H1 (cell line): Measurements from ENCODE around the gene SNAI1. TPM values are rescaled to one million over a fixed set of nuclear protein-coding genes. Genes with fewer than 3 reads are reported as not detected.

Source experiments
- CTCF ChIA-PET: fragments of 300-600 bp; sonication (Branson Sonifier 250); formaldehyde crosslinking; loops from one replicate; lab custom pipeline; 2021; ENCODE audit not compliant: partially characterized antibody; lab: Charles Lee
- POLR2A ChIA-PET: fragments of 300-600 bp; sonication (Branson Sonifier 250); formaldehyde crosslinking; loops from one replicate; lab custom pipeline; 2021; ENCODE audit warnings: inconsistent platforms; ENCODE audit not compliant: partially characterized antibody; lab: Charles Lee
- DNase-seq, 2 experiments: peaks; one replicate each; pipeline versions ENCODE4 v3.0.0 to v3.0.0-alpha.2; 2010 to 2022; ENCODE audit warnings: low spot score in 2 of 2, low read depth in 1 of 2, mixed read lengths in 1 of 2
- FAIRE-seq: peaks from 2 replicates; lab custom pipeline; 2011; peaks lifted over from hg19 to GRCh38; lab: Jason Lieb, UNC
- H2AFZ ChIP-seq: 2 replicates; pipeline ENCODE4 v1.8.1; 2012; ENCODE audit warnings: low read length, inconsistent platforms
- H2AK5ac ChIP-seq: 2 replicates; pipeline ENCODE4 v1.6.1; 2013; ENCODE audit warnings: low read depth, low read length
- H2BK120ac ChIP-seq: replicated peaks from 2 replicates; pipeline ENCODE3; 2013; ENCODE audit warnings: low read depth, low read length, inconsistent platforms
- H2BK12ac ChIP-seq: 2 replicates; pipeline ENCODE4 v1.6.1; 2013; ENCODE audit warnings: low read depth, low read length
- H2BK15ac ChIP-seq: 2 replicates; pipeline ENCODE4 v1.6.1; 2013; ENCODE audit warnings: low read length
- H2BK20ac ChIP-seq: 2 replicates; pipeline ENCODE4 v1.6.1; 2013; ENCODE audit warnings: low read length
- H2BK5ac ChIP-seq: 2 replicates; pipeline ENCODE4 v1.6.1; 2013; ENCODE audit warnings: low read depth, low read length
- H3K14ac ChIP-seq: 2 replicates; pipeline ENCODE4 v1.6.1; 2013; ENCODE audit warnings: inconsistent platforms; ENCODE audit not compliant: insufficient read length
- H3K18ac ChIP-seq: 2 replicates; pipeline ENCODE4 v1.6.1; 2013; ENCODE audit warnings: low read length; ENCODE audit errors: extremely low read depth
- H3K23ac ChIP-seq: 2 replicates; pipeline ENCODE4 v1.6.1; 2013; ENCODE audit warnings: inconsistent platforms; ENCODE audit not compliant: insufficient read length
- H3K23me2 ChIP-seq: 2 replicates; pipeline ENCODE4 v1.6.1; 2013; ENCODE audit warnings: low read depth, low read length
- H3K27ac ChIP-seq: 2 replicates; pipeline ENCODE4 v1.6.1; 2011; ENCODE audit warnings: low read depth, low read length, inconsistent platforms
- H3K27me3 ChIP-seq, 4 experiments: replicated peaks in 1 of 4; 1 replicate in 1 of 4; 2 replicates in 3 of 4; pipeline versions ENCODE4 v1.6.1 to v1.8.1; 2011 to 2013; ENCODE audit warnings: low read length in 3 of 4, mild to moderate bottlenecking in 3 of 4, inconsistent platforms in 2 of 4, mixed read lengths in 2 of 4, moderate library complexity in 1 of 4; ENCODE audit not compliant: control insufficient read depth in 3 of 4, insufficient read depth in 3 of 4; ENCODE audit errors: extremely low read depth in 1 of 4
- H3K36me3 ChIP-seq, 4 experiments: 2 replicates each; pipeline versions ENCODE4 v1.6.1 to v1.8.1; 2011 to 2013; ENCODE audit warnings: mild to moderate bottlenecking in 4 of 4, low read length in 3 of 4, moderate library complexity in 2 of 4, control low read depth in 1 of 4, inconsistent platforms in 1 of 4; ENCODE audit not compliant: insufficient read depth in 4 of 4, control insufficient read depth in 2 of 4
- H3K4ac ChIP-seq: replicated peaks from 2 replicates; pipeline ENCODE3; 2013; ENCODE audit warnings: low read length, low read depth, mixed read lengths, inconsistent platforms; ENCODE audit not compliant: insufficient read length
- H3K4me1 ChIP-seq, 4 experiments: replicated peaks in 1 of 4; 1 replicate in 1 of 4; 2 replicates in 3 of 4; pipeline versions ENCODE4 v1.6.1 to v1.8.1; 2011 to 2013; ENCODE audit warnings: low read length in 3 of 4, inconsistent platforms in 2 of 4, mixed read lengths in 1 of 4; ENCODE audit not compliant: insufficient read depth in 4 of 4, control insufficient read depth in 3 of 4
- H3K4me2 ChIP-seq, 2 experiments: 2 replicates each; pipeline versions ENCODE4 v1.6.1 to v1.8.1; 2011 to 2013; ENCODE audit warnings: low read depth in 2 of 2, low read length in 2 of 2, control low read depth in 1 of 2, inconsistent platforms in 1 of 2, mild to moderate bottlenecking in 1 of 2; ENCODE audit not compliant: insufficient read depth in 1 of 2
- H3K4me3 ChIP-seq, 4 experiments: fragments of 200-600, 300-600 bp in 1 of 4; sonication (generic), shearing (Covaris generic), sonication (Bioruptor Twin) in 1 of 4; 2 replicates each; pipeline versions ENCODE4 v1.5.1 to v1.8.1; 2011 to 2016; ENCODE audit warnings: low read length in 4 of 4, low read depth in 3 of 4, control low read depth in 2 of 4, inconsistent platforms in 2 of 4, mild to moderate bottlenecking in 2 of 4, mixed read lengths in 1 of 4, moderate library complexity in 1 of 4; ENCODE audit not compliant: insufficient read depth in 2 of 4; ENCODE audit errors: extremely low read depth in 1 of 4
- H3K56ac ChIP-seq: replicated peaks from 2 replicates; pipeline ENCODE3; 2013; ENCODE audit warnings: low read depth, mild to moderate bottlenecking, mixed read lengths, low read length, inconsistent platforms; ENCODE audit not compliant: insufficient read length
- H3K79me1 ChIP-seq: 2 replicates; pipeline ENCODE4 v1.6.1; 2013; ENCODE audit warnings: low read depth, low read length, control low read depth
- H3K79me2 ChIP-seq, 2 experiments: 2 replicates each; pipeline versions ENCODE4 v1.6.1 to v1.8.1; 2012 to 2013; ENCODE audit warnings: low read length in 2 of 2, mild to moderate bottlenecking in 2 of 2, inconsistent platforms in 1 of 2; ENCODE audit not compliant: insufficient read depth in 2 of 2, control insufficient read depth in 1 of 2
- H3K9ac ChIP-seq, 4 experiments: replicated peaks in 1 of 4; 1 replicate in 1 of 4; 2 replicates in 3 of 4; pipeline versions ENCODE4 v1.6.1 to v1.8.1; 2011 to 2013; ENCODE audit warnings: low read depth in 3 of 4, low read length in 3 of 4, control low read depth in 2 of 4, mild to moderate bottlenecking in 2 of 4, moderate library complexity in 2 of 4, inconsistent platforms in 1 of 4; ENCODE audit errors: extremely low read depth in 1 of 4
- H3K9me3 ChIP-seq, 2 experiments: 2 replicates each; pipeline versions ENCODE4 v1.6.1 to v1.8.1; 2012 to 2013; ENCODE audit warnings: mild to moderate bottlenecking in 2 of 2, moderate library complexity in 2 of 2, control low read depth in 1 of 2, inconsistent platforms in 1 of 2, low read depth in 1 of 2, low read length in 1 of 2, mixed read lengths in 1 of 2; ENCODE audit not compliant: insufficient read depth in 2 of 2
- H4K20me1 ChIP-seq, 2 experiments: replicated peaks in 1 of 2; 2 replicates each; pipeline versions ENCODE3 to v1.8.1; 2011 to 2013; ENCODE audit warnings: inconsistent platforms in 2 of 2, low read length in 2 of 2, mild to moderate bottlenecking in 1 of 2; ENCODE audit not compliant: insufficient read depth in 2 of 2, control insufficient read depth in 1 of 2
- H4K5ac ChIP-seq: 2 replicates; pipeline ENCODE4 v1.6.1; 2013; ENCODE audit warnings: low read length, low read depth, mixed read lengths, inconsistent platforms; ENCODE audit not compliant: insufficient read length
- H4K8ac ChIP-seq: 2 replicates; pipeline ENCODE4 v1.8.0; 2013; ENCODE audit warnings: mild to moderate bottlenecking, moderate library complexity, low read length, inconsistent platforms; ENCODE audit not compliant: insufficient read depth; ENCODE audit errors: extremely low read depth
- H4K91ac ChIP-seq: replicated peaks from 2 replicates; pipeline ENCODE3; 2013; ENCODE audit warnings: low read length, mixed read lengths, inconsistent platforms; ENCODE audit not compliant: insufficient read length
- HDAC6 ChIP-seq: IDR thresholded peaks from one replicate; pipeline ENCODE4 v1.7.1; 2012; ENCODE audit warnings: low read depth, mild to moderate bottlenecking, inconsistent platforms, low read length, moderate library complexity
- JUND ChIP-seq: IDR thresholded peaks from 2 replicates; pipeline ENCODE4 v1.6.1; 2011; ENCODE audit warnings: mild to moderate bottlenecking, improper control_type of control experiment, low read length
- KDM5A ChIP-seq: fragments of 200-600 bp; IDR thresholded peaks from 2 replicates; pipeline ENCODE4 v1.7.1; 2012; ENCODE audit warnings: mild to moderate bottlenecking, low read length, inconsistent platforms, mixed read lengths
- SP1 ChIP-seq: IDR thresholded peaks from 2 replicates; pipeline ENCODE4 v1.6.1; 2011; ENCODE audit warnings: low read depth, low read length
- WGBS, 2 experiments: shearing (Covaris generic) in 1 of 2; methylation state at CpG; one replicate each; pipeline versions ENCODE4 v1.1.6 to v1.1.7; 2013 to 2015; ENCODE audit warnings: low lambda C conversion rate in 2 of 2, mixed read lengths in 2 of 2, inconsistent platforms in 1 of 2, low coverage in 1 of 2, missing lambda C conversion rate in 1 of 2; ENCODE audit not compliant: insufficient replicate concordance in 2 of 2, insufficient coverage in 1 of 2, insufficient read length in 1 of 2; ENCODE audit errors: extremely low coverage in 1 of 2, missing lambda C conversion rate in 1 of 2; 5-methylcytosine and 5-hydroxymethylcytosine counted together
- polyA plus RNA-seq, 7 experiments: library from polyadenylated mRNA; depleted of rRNA in 3 of 7; stranded (reverse) in 5 of 7; unstranded in 2 of 7; fragments of >200 nt in 5 of 7; fragments of 200-250 nt in 2 of 7; gene quantifications; 1 replicate in 5 of 7; 2 replicates in 1 of 7; 4 replicates in 1 of 7; pipeline versions ENCODE4 v1.2.1 to v1.2.3, GENCODE V29; 2011 to 2013; ENCODE audit warnings: missing spikeins in 2 of 7, mixed read lengths in 2 of 7
- total RNA-seq: library from RNA; stranded (reverse); fragmentation: NEBNext Ultra II Directional; extraction: Animal tissue kit (Norgen Biotek cat#: 25700); gene quantifications from 2 replicates; pipeline ENCODE4 v1.2.1, GENCODE V29; 2021

SNAI1 gene
- total and polyA plus RNA-seq, 2 of the 8 experiments (the other 6 are each of a cell fraction or from before 2014, with no cell fraction given): 6.5 to 8.0 TPM

DNA sequence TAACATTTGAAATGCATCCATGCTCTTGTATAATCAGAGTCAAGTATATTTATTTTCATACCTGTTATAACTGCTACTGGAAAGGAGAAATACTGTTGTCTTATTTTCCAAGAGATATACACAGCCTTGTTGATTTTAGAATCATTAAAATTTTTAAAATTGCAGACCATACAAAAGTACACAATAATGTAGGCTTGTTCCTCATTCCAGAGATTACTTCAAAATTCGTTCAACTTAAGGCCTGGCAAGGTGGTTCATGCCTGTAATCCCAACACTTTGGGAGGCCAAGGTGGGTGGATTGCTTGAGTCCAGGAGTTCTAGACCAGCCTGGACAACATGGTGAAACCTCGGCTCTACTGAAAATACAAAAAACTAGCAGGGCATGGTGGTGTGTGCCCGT lies 40.5 kb upstream of the SNAI1 start:
- H2BK5ac ChIP-seq: no peak overlapping the region
- FAIRE-seq: no peak
- H3K4ac ChIP-seq: no peak overlapping the region
- H2AFZ ChIP-seq: no peak overlapping the region
- WGBS, 2 experiments: 80% methylated on average over 3 of the region's 3 CpGs; no CpG with 5 or more reads in 1 of the 2 experiments
- no peaks in the 10 kb centered on the region for H3K27me3 ChIP-seq
- no peak overlapping the region for H3K14ac ChIP-seq
- H3K18ac ChIP-seq: no peak overlapping the region
- no peak overlapping the region for H4K8ac ChIP-seq
- H3K79me1 ChIP-seq: peaks cover 18% of the 10 kb centered on the region
- ChIA-PET CTCF (interaction anchor here (1.2 to 1.9 kb wide), 2 partner anchors 12 to 15 kb away, joined by 3 to 4 read pairs; no protein-coding TSS in a partner anchor), POLR2A (interaction anchor here (0.7 kb wide), 1 partner anchor 11 kb away, joined by 3 read pairs; no protein-coding TSS in a partner anchor)
- peaks cover 8 to 14% of the 10 kb centered on the region in 2 experiments for H4K20me1 ChIP-seq
- no peak overlapping the region for H2AK5ac ChIP-seq
- H3K79me2 ChIP-seq: peaks cover 16 to 68% of the 10 kb centered on the region in 2 experiments
- no peak overlapping the region for H3K4me3 ChIP-seq
- H3K27ac ChIP-seq: no peak overlapping the region
- H3K9me3 ChIP-seq: no peaks in the 10 kb centered on the region
- H3K4me1 ChIP-seq: peaks cover 3 to 12% (median 6%) of the 10 kb centered on the region in 4 experiments; a peak in 5 of 7 replicates
- no peak overlapping the region for H4K91ac ChIP-seq
- H3K56ac ChIP-seq: no peak overlapping the region
- no peak overlapping the region for H3K9ac ChIP-seq
- no peaks in the 10 kb centered on the region for H3K23me2 ChIP-seq
- H2BK20ac ChIP-seq: no peak overlapping the region
- DNase-seq: no peak
- H3K4me2 ChIP-seq: no peak overlapping the region
- no peak overlapping the region for H2BK15ac ChIP-seq
- no peak overlapping the region for H2BK12ac ChIP-seq
- H4K5ac ChIP-seq: no peak overlapping the region
- no peak overlapping the region for H2BK120ac ChIP-seq
- H3K23ac ChIP-seq: no peak overlapping the region
- TF ChIP-seq SP1: no peak
- TF ChIP-seq KDM5A: no peak
- no peak for TF ChIP-seq HDAC6
- TF ChIP-seq JUND: no peak
- H3K36me3 ChIP-seq: peaks cover 10 to 57% (median 21%) of the 10 kb centered on the region in 4 experiments; a peak in 7 of 8 replicates
